ENCODE data around the gene TEPSIN. TPM values are rescaled to one million over a fixed set of nuclear protein-coding genes. Genes with fewer than 3 reads are reported as not detected.

The TEPSIN gene
- total and polyA plus RNA-seq, 2 of the 8 experiments (the other 6 are each of a cell fraction or from before 2014, with no cell fraction given), result 22.9 to 28.0 TPM

- no peak for TF ChIP-seq USF2 (IDR thresholded peaks at IDR 0.05; ENCODE audit: low read length)
- no peak for TF ChIP-seq CTCF (IDR thresholded peaks at IDR 0.05; ENCODE audit: control extremely low read depth in 1 of 3, insufficient read depth in 1 of 3, low read depth in 1 of 3, low read length in 3 of 3)
- TF ChIP-seq SIX5 (IDR thresholded peaks at IDR 0.05; ENCODE audit: low read depth, low read length), result no peak
- TF ChIP-seq ATF2 (IDR thresholded peaks at IDR 0.05; ENCODE audit: low read length), result no peak
- no peak for TF ChIP-seq HDAC6 (IDR thresholded peaks at IDR 0.05; ENCODE audit: low read depth, low read length)
- TF ChIP-seq CHD2 (IDR thresholded peaks at IDR 0.05; ENCODE audit: low read length), result no peak
These were observed 51.0 kb downstream of the TEPSIN start (continued) for GRCh38 chr17:81187586-81188490.

Data from H1 (cell line).